DMS 273 (cell line): Measurements from ENCODE around the gene BTBD16.

ENCODE experiments used
- DNase-seq: peaks from one replicate; lab custom pipeline; 2025; ENCODE audit not compliant: unreplicated experiment; lab: John Stamatoyannopoulos, UW

The BTBD16 gene

DNA sequence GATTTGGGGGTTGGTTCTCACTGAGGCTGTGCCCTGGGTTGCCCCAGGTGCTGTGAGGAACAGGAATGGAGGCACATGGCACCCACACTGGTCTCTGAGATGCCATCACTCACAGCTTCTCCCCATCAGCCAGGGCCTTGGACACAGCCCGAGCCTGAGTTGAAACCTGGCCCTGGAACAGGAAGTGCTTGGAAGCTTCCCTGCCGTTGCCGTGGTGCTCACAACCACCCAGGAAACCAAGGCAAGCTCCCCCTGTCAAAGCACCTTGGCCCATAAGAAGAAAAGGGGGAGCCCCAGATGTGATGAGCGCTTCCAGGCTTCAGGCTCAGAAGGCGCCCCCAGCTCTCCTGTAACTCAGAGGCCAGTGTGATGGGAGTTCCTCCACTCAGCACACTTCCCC lies at the start of gene BTBD16:
BTBD16 (plus strand) TSS at position 221 of the 400 bp plus-strand sequence. CDS start 3,786 bp downstream, outside the sequence.
- DNase-seq, result no peak

DNA sequence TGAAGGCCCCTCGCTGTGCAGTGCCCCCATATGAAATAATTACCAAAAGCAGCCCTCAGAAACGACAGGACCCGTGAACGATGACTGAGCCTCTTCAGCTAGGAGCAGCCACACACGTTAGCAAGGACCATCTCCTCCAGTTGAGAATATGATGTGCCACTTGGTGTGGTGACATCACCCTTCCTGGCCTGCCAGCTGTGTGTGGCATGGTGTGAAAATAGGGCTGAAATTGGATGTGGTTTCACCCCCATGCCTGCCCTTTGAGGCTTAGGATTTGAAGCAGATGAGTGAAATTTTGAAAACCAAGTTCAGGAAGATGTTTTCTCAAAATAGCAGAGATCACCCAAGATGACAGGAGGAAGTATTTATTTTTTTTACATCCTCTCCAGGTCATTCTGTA lies 49.1 kb upstream of the BTBD16 start:
- no peak for DNase-seq

DNA sequence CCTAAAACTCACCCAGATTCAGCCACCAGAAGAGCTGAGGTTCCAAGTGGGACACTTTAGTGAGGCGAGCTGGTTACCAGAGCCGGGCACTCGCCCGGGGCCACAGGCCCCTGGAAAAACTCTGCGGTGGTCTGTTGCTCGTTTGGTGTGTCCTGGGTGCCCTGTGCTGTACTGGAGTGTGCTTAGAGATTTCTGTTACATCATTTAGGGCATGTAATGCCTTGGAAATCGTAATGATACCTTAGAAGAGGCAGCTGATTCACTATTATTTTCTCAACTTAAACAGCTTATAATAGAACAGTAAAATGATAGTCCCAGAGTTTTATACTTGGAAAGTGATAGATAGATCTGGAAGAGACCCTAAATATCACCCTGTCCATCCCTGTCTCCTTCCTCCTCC lies 48.5 kb upstream of the BTBD16 start:
- no peak for DNase-seq

DNA sequence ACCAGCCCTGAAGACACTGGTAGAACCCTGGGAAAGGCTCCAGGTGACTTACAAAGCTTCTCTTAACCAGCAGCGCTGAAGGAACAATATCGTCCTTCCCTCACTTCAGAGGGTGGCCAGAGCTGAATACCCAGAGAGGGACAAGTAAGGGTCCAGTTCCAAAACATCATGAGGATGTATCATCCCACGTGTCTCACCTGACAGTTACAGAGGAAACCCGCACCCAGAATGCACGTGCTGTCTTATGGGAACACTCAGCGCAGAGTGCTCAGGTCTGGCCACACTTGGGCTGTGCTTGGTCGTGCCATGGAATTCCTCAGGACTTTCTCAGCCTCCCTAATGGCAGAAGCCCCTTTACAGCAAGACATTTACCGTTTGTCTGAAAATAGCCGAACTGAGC lies 46.9 kb upstream of the BTBD16 start:
- no peak for DNase-seq

DNA sequence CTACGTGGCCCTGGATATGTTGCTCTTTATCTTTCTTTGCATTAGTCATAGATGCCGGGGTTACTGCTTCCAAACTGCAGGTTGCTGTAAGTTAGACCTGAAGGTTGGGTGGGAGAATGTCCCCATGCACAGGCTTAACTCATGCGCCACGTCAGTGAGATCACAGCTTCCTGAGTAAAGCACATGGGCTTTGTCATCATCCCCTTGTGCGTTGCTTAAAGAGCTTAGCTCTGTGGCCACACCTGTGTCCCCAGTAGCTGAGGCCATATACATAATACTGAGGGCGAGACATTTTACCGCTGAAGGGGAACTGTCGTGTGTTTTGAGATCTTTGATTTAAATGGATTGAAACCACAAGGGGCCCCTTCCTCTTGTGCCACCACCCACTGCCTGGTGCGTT lies 45.8 kb upstream of the BTBD16 start:
- no peak for DNase-seq

DNA sequence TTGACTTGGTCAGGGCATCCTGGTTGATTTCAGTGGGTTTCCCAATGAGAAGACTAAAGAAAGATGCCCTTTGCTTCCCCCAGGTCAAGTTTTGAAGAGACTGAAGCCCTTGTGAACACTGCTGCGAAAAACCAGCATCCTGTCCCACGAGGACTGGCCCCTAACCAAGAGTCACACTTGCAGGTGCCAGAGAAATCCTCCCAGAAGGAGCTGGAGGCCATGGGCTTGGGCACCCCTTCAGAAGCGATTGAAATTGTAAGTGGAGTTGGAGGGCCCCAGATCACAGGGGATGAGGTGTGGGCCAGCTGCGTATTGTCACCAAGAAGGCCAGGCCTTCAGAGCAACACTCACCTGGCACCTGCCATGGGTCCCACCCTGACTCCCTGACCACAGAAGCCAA lies 43.3 kb upstream of the BTBD16 start:
- DNase-seq, result no peak

DNA sequence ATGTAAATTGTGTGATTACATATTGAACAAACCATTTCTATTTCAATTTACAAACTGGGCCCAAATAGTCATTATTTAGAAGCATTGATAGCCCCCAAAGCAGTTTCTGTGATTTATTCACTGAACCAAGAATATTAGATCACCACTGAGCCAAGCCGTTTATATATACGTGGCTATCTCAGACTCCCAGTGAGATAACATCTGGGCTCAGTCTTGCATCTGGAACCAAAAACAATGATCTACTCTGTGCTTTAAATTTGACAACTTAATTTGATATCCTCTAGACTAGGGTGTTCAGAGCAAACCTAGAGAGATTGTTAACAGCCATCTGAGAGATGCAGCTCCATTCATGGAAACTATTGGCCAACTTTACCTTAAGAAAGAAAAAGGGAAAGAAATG lies 41.4 kb upstream of the BTBD16 start:
- DNase-seq, result no peak

DNA sequence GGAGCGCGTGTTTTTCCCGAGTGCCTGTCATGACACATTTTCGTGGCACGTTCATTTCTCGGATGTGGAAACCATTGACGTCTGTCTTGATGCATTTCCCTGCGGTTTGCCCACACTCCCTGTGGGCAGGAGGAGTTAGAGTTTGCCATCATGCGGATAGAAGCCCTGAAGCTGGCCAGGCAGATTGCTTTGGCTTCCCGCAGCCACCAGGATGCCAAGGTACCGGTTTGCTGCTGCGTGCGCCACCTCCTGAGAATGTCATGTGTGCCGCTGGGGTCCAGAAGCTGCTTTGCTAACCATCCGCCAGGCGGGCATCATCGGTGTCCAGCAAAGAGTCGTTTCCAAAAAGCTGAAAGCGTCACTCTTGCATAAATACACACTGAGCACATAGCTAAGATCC lies 40.9 kb upstream of the BTBD16 start:
- no peak for DNase-seq

DNA sequence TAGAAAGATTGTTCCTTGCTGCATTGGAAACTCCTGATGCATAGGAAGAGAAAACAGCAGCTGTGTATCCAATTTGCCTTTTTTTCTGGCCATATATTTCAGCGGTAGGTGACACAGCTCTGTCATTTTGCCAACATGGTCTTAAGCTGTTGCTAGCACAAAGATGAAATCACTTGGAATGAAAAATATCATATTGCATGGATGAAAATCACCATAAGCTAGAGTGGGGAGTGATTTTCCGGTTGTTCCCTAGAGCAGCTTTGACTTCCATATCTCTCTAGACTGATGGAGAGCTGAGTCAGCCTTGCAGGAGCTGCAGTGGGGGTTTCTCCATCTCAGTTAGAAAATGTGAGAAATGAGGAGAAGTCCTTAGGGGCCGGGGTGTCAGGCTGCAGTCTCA lies 38.3 kb upstream of the BTBD16 start:
- DNase-seq, result peak; percentile 40

DNA sequence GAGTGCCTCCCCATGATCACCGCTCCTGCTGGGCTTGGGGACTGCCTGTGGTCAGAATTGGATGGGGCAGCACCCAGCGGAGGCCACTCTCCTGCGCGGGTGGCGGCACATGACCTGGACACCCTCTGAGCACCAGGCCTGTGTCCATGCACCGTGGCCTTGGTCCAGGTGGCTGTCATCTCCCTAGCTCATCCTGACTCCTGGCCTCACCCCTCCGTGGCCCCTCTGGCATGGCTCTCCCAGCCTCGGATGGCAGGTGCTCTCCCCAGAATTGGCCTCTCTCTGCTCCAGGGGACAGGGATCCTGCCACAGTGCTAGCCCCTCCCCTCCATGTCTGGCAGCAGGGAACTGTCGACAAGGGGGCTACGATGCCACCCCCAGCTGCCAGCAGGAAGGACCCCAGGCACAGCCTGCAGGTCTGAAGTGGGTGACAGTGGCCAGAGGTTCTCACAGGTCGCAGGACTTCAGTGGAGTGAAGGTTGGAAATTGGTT lies 37.2 kb upstream of the BTBD16 start:
- DNase-seq, result peak; percentile 11

DNA sequence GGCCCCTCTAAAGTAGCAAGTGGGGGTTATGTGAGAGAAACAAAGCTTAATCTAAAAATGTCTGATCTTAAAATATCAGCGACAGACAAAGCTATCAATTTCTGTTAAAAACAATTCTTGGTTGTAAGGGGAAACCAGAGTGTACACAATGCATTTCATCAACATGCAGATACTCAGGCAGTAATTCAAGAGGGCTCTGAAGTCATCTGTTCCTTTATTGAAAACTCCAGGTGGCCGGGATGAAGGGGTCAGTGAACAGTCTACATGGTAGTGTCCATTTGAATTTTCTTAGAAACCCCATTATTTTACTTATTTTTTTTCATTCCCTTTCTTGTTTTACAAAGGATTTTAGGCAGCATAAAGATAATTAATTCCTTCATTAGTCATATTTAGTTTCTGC lies 36.7 kb upstream of the BTBD16 start:
- DNase-seq, result peak; percentile 48

DNA sequence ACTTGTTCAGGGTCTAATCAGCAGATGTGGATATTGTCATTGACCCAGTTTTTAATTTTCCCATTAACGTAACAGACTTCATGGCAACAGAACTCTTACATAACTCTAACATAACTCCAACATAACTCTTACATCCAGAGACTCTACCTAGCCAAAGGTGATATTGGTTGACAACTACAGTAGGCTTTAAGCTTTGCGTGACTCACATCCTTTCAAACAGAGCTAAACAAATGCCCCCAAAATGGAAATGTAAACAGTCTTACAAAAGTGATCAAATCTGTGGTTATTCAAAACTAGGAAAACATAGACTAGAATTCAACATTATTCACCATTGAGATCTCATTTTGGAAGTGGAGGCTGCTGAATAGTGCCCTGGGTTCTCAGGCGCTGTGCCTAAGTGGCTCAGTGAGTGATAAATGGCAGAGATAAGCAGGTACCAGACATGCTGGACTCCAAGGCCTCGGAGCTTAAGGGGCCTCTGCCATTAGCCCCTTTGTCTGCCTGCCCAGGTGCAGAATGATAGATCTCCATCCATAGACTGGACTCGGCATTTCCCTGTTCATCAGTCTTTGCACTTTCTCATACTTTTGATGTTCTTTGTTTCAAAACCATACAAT lies 34.3 kb upstream of the BTBD16 start:
- no peak for DNase-seq

DNA sequence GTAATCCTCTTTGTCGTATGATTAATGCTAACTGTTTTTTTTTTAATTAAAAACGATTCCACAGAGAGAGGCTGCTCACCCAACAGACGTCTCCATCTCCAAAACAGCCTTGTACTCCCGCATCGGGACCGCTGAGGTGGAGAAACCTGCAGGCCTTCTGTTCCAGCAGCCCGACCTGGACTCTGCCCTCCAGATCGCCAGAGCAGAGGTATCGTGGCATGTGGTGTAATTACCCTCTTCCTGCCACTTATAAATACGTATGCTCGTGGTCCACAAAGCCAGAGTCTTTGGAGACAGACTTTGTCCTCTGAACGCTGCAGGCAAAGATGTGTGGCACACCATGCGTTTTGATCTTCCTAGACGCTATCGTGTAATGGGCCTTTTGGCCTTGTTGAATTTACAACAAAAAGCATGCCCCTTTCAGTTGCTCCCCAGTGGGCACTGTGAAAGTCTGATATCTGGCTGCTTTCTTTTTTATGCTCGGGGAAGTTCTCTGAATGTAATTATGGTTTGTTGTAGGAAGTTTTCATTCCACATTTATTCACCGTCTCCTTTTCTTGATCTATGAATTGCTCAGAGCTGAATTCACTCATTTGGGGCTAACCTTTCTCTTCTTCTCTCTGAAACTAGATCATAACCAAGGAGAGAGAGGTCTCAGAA lies 33.6 kb upstream of the BTBD16 start:
- DNase-seq, result no peak

DNA sequence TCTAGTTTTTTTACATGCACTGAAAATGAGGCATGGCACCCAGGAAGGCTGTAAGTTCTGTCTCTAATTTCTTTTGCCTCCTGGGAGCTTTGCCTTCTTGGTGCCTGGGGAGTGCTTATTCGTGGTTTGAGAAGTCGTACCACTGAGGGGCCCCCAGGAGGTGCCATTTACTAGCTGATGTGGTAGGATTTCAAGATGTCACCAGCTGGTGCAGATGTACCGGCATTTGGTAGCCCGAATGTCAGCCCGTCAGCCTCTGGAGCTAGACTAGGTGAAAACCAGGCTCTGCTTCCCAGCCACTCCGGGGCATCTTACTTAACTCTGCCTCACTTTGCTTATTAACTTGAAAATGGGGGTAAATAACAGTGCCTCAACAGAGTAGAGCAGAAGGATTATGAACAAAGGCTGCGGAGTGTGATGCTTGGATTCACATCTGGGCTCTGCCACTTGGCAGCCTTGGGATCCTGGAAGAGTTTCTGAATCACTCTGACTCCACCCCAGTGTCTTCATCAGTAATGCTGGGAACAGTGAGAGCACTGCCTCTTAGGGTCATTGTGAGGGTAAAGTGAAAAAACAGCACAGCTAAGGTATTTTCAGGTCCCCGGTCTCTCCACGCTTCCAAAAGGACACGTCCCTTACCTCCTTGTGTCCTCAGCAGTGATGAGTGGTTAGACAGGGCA lies 31.4 kb upstream of the BTBD16 start:
- peak; percentile 21 for DNase-seq

DNA sequence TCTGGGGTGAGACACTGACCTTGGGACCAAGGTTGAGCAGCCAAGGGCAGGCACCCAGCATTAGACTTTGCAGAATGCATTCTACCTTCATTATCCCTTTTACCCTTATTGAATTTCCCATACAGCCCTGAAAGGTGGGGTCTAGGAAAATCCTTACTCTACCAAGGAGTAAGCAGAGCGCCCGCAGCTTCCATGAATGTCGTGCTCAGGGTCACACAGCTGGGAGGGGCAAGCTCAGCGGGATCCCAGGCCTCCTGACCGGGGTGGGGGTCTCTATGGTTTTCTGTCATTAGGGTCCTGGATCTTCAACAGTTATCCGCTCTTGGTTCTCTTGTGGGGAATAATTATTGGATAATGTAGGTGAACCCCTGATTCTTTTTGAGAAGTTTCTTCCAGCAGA lies 30.7 kb upstream of the BTBD16 start:
- no peak for DNase-seq

DNA sequence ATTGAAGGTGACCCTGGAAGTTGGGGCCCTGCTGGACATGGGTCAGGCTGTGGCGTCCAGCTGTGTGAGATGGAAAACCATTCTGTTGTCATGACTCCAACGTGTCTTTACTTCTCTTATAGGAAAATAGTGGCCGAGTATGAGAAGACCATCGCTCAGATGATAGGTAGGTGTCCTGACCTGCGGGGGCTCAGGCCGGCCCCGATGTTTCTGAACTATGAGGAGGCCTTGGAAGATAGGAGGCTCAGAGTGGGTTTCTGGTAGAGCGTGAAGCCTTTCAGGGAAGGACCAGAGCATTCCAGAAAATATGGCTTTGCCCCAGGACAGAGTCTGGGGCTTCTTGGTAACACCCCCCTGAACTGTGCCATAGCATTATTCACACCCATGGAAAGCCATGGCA lies 29.3 kb upstream of the BTBD16 start:
- no peak for DNase-seq

DNA sequence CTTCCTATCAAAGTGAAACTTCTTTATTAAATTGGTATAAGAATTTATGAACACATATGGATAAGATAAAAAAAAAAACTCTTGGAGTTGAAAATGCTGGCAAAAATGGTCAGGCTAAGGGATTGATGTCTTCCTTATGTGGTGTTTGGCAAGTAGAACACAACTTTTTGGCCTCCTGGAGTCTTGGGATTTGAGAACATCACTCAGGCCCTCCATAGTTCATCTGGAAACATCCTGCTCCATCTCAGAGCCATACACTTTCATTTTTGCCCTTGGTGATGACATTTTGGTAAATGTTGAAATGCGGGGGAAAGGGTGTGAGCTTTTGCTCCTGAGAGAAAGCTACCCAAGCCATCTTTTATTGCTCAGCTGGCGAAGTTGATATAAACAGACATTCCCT lies 27.5 kb upstream of the BTBD16 start:
- no peak for DNase-seq

DNA sequence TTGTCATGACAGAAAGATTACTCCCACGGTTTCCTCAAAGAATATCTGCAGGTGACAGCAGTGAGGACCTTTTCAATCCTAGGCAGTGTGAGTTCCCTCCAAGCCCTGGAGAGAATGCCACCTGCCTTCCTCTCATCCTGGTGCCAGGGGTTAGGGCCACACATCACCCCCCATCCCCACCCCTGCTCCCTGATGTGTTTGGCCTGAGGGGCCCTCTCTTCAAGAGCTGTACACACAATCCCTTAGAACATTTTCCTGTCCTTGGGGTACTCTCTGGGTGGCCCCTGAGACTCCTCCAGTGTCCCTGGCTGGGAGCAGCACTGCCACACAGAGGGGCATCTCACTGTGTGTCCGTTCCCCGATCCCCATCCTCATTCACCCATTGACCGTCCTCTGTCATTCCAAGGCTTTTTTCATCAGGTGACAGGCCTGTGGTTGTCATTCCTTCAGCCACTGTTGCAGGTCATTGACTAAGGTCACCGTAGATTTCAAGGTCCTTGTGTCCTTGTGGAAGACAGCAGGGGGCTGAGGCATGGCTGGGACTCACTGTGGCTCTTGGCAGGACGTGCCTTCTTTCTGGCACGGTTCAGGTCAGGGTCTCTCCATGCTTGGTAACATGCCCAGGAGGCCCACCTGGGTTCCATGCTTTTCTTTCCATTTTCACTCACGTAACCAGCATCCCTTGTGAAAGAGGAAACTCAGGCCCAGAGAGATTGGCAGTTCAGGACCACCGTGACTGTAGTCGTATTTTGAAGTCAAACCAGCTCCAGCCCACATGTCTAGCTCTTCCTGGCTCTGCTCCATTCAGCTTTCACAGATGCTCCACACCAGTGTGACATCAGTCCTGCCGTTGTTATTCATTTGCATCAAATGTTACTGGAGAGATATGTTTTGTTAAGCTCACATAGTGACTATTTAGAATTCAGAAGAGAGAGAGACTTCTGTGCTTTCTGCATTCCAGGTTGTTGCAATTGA lies 26.8 kb upstream of the BTBD16 start:
- no peak for DNase-seq

DNA sequence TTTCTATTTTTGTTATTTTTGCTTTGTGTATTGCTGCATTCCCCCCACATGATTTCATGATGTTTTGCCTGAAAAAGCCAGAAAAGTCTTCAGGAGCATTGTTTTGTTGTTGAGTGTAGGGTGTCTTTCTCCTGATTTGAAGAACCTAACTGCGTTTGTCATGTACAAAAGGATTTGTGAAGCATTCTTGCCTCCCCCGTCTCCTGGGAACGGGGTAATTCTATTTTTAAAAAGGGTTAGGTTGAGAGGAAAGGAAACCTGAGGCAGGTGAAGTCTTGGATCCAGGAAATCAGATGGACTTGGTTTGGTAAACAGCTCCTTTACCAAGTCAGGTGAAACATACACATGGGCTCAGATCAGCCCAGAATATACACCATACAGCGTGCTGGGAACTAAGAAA lies 26.0 kb upstream of the BTBD16 start:
- DNase-seq, result no peak

DNA sequence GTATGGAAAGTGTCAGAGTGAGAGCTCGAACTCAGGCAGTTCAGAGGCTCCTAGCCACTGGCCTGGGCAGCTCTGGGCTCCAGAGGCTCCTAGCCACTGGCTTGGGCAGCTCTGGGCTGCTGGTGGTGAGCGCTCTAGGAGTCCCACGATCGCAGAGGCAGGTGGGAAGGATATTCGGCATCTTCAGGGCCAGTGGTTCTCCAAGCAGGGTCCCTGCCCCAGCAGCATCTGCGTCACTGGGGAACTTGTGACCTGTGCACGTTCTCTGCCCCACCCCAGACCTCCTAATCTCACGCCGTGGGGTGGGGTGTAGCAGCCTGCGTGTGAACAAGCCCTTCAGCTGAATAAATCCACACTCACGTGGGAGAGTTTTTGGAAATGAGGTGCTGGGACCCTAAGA lies 25.2 kb upstream of the BTBD16 start:
- no peak for DNase-seq

DNA sequence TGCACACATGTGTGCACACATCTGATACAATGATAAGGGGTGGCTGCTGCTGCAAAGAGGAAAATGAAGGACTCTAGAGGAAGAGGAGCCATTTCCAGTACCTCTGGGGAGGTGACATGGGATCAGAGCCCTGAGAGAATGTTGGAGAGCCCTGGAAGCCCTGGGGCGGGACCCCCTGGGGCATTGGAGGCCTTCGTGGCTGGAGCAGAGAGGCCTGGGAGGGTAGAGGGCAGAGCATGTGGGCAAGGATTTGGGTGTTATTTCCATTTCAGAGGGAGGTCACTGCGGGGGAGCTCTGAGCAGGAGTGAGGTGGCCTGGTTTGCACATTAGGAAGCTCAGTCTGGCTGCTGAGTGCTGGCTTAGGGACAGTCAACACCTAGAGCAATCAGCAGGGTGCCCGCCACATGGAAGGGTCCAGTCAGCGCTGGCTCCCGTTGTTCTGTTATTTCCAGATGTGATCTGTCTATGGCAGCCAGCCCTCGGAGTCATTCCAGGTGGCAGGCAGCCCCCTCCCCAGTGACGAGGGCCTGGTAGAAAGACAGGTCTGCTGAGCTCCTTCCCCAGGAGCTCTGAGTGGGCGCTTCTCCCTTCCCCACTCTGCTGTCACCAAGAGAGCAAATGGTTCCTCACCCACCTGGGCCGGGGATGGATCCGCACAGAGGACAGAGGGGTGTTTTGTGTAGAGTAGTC lies 24.1 kb upstream of the BTBD16 start:
- DNase-seq, result no peak
